A549 (cell line): ENCODE data around the gene CISD3. TPM values are rescaled to one million over a fixed set of nuclear protein-coding genes. Genes with fewer than 3 reads are reported as not detected.

ENCODE experiments used
- ATAC-seq, 2 experiments: fragments of 200-7000 bp in 1 of 2; fragments of >200 bp in 1 of 2; cut with Nextera tagmentation in 1 of 2; cut with Tn5 transposase in 1 of 2; 3 replicates each; pipeline versions ENCODE4 v1.8.0 to v1.9.1; 2018 to 2020; ENCODE audit warnings: mild to moderate bottlenecking in 1 of 2, moderate library complexity in 1 of 2
- CTCF ChIA-PET: fragments of 300-600 bp; sonication (Branson Sonifier 250); formaldehyde crosslinking; extraction: SDS; loops from one replicate; lab custom pipeline; 2021; ENCODE audit warnings: antibody characterized with exemption, inconsistent platforms; lab: Yijun Ruan, JAX
- POLR2A ChIA-PET: fragments of 350-600 bp; formaldehyde crosslinking; extraction: SDS; loops from one replicate; lab custom pipeline; 2021; ENCODE audit warnings: antibody characterized with exemption, inconsistent platforms; lab: Yijun Ruan, JAX
- DNase-seq, 2 experiments: peaks; one replicate each; pipeline versions ENCODE4 v3.0.0 to v3.0.0-alpha.2; 2011 to 2016; ENCODE audit warnings: low read depth in 1 of 2, low spot score in 1 of 2
- FAIRE-seq: peaks from 2 replicates; lab custom pipeline; 2011; peaks lifted over from hg19 to GRCh38; lab: Jason Lieb, UNC
- H3K27ac ChIP-seq, 2 experiments: fragments of >200 bp; sonication (Bioruptor Twin); formaldehyde crosslinking; 3 replicates each; pipeline ENCODE4 v1.5.1; 2016 to 2017
- H3K4me1 ChIP-seq: fragments of >200 bp; sonication (Bioruptor Twin); formaldehyde crosslinking; 3 replicates; pipeline ENCODE4 v1.6.1; 2016
- H3K4me2 ChIP-seq: fragments of >200 bp; sonication (Bioruptor Twin); formaldehyde crosslinking; 3 replicates; pipeline ENCODE4 v1.6.1; 2016
- H3K4me3 ChIP-seq: fragments of >200 bp; sonication (Bioruptor Twin); formaldehyde crosslinking; 3 replicates; pipeline ENCODE4 v1.5.1; 2016
- H3K9me3 ChIP-seq: fragments of >200 bp; sonication (Bioruptor Twin); formaldehyde crosslinking; 3 replicates; pipeline ENCODE4 v1.6.1; 2016
- ATOH8 ChIP-seq: fragments of 250-450 bp; sonication (Bioruptor Pico); IDR thresholded peaks from 2 replicates; pipeline ENCODE4 v1.5.0; 2020; ENCODE audit warnings: low read depth, mild to moderate bottlenecking, moderate library complexity
- BHLHE40 ChIP-seq: IDR thresholded peaks from 2 replicates; pipeline ENCODE4 v1.6.1; 2012; ENCODE audit warnings: low read depth, low read length, inconsistent platforms
- CBX8 ChIP-seq: fragments of 200-600 bp; sonication (generic); IDR thresholded peaks from 2 replicates; pipeline ENCODE4 v1.6.1; 2016
- CEBPB ChIP-seq, 2 experiments: fragments of >200 bp in 1 of 2; sonication (Bioruptor Twin) in 1 of 2; formaldehyde crosslinking in 1 of 2; IDR thresholded peaks; 2 replicates each; pipeline ENCODE4 v1.6.1; 2012 to 2016
- CHD2 ChIP-seq: fragments of 150-350 bp; IDR thresholded peaks from 2 replicates; pipeline ENCODE4 v1.6.1; 2014; ENCODE audit warnings: low read length; ENCODE audit not compliant: partially characterized antibody
- CTCF ChIP-seq: fragments of >200 bp; sonication (Bioruptor Twin); formaldehyde crosslinking; IDR thresholded peaks from 3 replicates; pipeline ENCODE4 v1.5.1; 2016
- EHF ChIP-seq: fragments of 250-450 bp; sonication (Bioruptor Pico); IDR thresholded peaks from 2 replicates; pipeline ENCODE4 v1.5.0; 2020; ENCODE audit warnings: mild to moderate bottlenecking
- ELK1 ChIP-seq: fragments of 150-350 bp; IDR thresholded peaks from 2 replicates; pipeline ENCODE4 v1.6.1; 2014; ENCODE audit warnings: low read depth, mild to moderate bottlenecking, low read length
- ESRRA ChIP-seq: fragments of 150-350 bp; IDR thresholded peaks from 2 replicates; pipeline ENCODE4 v1.6.1; 2014; ENCODE audit warnings: mild to moderate bottlenecking, low read length, borderline replicate concordance
- FOXS1 ChIP-seq: fragments of 250-450 bp; sonication (Bioruptor Pico); IDR thresholded peaks from 2 replicates; pipeline ENCODE4 v1.5.0; 2020; ENCODE audit warnings: mild to moderate bottlenecking, moderate library complexity
- HES2 ChIP-seq: fragments of >200 bp; sonication (Bioruptor Twin); formaldehyde crosslinking; IDR thresholded peaks from 2 replicates; pipeline ENCODE4 v1.6.1; 2016
- HMGXB4 ChIP-seq: fragments of 250-450 bp; sonication (Bioruptor Pico); IDR thresholded peaks from 2 replicates; pipeline ENCODE4 v1.5.0; 2021; ENCODE audit warnings: mild to moderate bottlenecking, moderate library complexity, borderline replicate concordance
- HOXB13 ChIP-seq: fragments of 250-450 bp; sonication (Bioruptor Pico); IDR thresholded peaks from 2 replicates; pipeline ENCODE4 v1.5.0; 2020; ENCODE audit warnings: low read depth, mild to moderate bottlenecking, moderate library complexity
- JUN ChIP-seq, 2 experiments: fragments of >200 bp; sonication (Bioruptor Twin); formaldehyde crosslinking; IDR thresholded peaks; 2 replicates in 1 of 2; 3 replicates in 1 of 2; pipeline ENCODE4 v1.6.1; 2016 to 2017
- KDM1A ChIP-seq: fragments of 200-600 bp; sonication (generic); IDR thresholded peaks from 2 replicates; pipeline ENCODE4 v1.6.1; 2016; ENCODE audit warnings: low read depth, mild to moderate bottlenecking
- NFE2L2 ChIP-seq: fragments of 150-350 bp; conservative IDR thresholded peaks from 2 replicates; pipeline ENCODE4 v1.6.1; 2014; ENCODE audit warnings: low read length
- NPAS2 ChIP-seq: fragments of 250-450 bp; sonication (Bioruptor Pico); IDR thresholded peaks from 2 replicates; pipeline ENCODE4 v1.8.0; 2022; ENCODE audit warnings: mild to moderate bottlenecking, moderate library complexity, borderline replicate concordance
- PHF8 ChIP-seq: fragments of 200-600 bp; sonication (generic); IDR thresholded peaks from 2 replicates; pipeline ENCODE4 v1.6.1; 2016; ENCODE audit warnings: low read depth, mild to moderate bottlenecking, antibody characterized with exemption, moderate library complexity, borderline replicate concordance
- POLR2A ChIP-seq: IDR thresholded peaks from 2 replicates; pipeline ENCODE4 v1.6.1; 2012; ENCODE audit warnings: mild to moderate bottlenecking, low read length
- POLR2AphosphoS2 ChIP-seq: conservative IDR thresholded peaks from 2 replicates; pipeline ENCODE4 v1.6.1; 2012; ENCODE audit warnings: low read length, improper control_type of control experiment, inconsistent platforms
- RFX5 ChIP-seq: fragments of 450-650 bp; IDR thresholded peaks from 2 replicates; pipeline ENCODE4 v1.7.1; 2014; ENCODE audit warnings: antibody characterized with exemption, mild to moderate bottlenecking, moderate library complexity
- RNF2 ChIP-seq: fragments of 200-600 bp; sonication (generic); IDR thresholded peaks from 2 replicates; pipeline ENCODE4 v1.6.1; 2016; ENCODE audit warnings: low read depth, mild to moderate bottlenecking, antibody characterized with exemption, moderate library complexity, borderline replicate concordance
- SMC3 ChIP-seq: fragments of >200 bp; sonication (Bioruptor Twin); formaldehyde crosslinking; IDR thresholded peaks from 3 replicates; pipeline ENCODE4 v1.6.1; 2018; ENCODE audit warnings: inconsistent platforms
- TFCP2L1 ChIP-seq: fragments of 250-450 bp; sonication (Bioruptor Pico); IDR thresholded peaks from 2 replicates; pipeline ENCODE4 v1.5.0; 2021; ENCODE audit warnings: mild to moderate bottlenecking
- USF2 ChIP-seq: fragments of 450-650 bp; IDR thresholded peaks from 2 replicates; pipeline ENCODE4 v1.6.1; 2014; ENCODE audit warnings: antibody characterized with exemption
- ZC3H11A ChIP-seq: fragments of 450-650 bp; IDR thresholded peaks from 2 replicates; pipeline ENCODE4 v1.6.1; 2014; ENCODE audit warnings: antibody characterized with exemption, mild to moderate bottlenecking
- ZFP36 ChIP-seq: fragments of 450-650 bp; IDR thresholded peaks from 2 replicates; pipeline ENCODE4 v1.6.1; 2014; ENCODE audit warnings: borderline replicate concordance; ENCODE audit not compliant: partially characterized antibody
- WGBS: methylation state at CpG from one replicate; pipeline ENCODE4 v1.1.6; 2017; ENCODE audit errors: missing lambda C conversion rate; 5-methylcytosine and 5-hydroxymethylcytosine counted together
- polyA plus RNA-seq, 4 experiments: library from polyadenylated mRNA; depleted of rRNA in 3 of 4; stranded (reverse); fragments of >200 nt; fragmentation: RNase III in 1 of 4; extraction: RNeasy Plus Mini Kit Qiagen cat#74134 plus additional on column Dnase treatment in 1 of 4; gene quantifications; 2 replicates in 3 of 4; 3 replicates in 1 of 4; pipeline ENCODE4 v1.2.3, GENCODE V29; 2011 to 2017

Gene CISD3
- polyA plus RNA-seq, 2 of the 4 experiments (the other 2 are of a cell fraction) = 24.5 to 33.0 TPM

- TF ChIP-seq ESRRA (0 out of 2 replicates have a peak, but pooled peaks have one; percentile 12), ELK1 (no peak), ZC3H11A (peak; percentile 2; the same call in 1 of the 2 replicates), HOXB13 (CRISPR knock-in tag) (no peak), CTCF (no peak; the same call in 2 of the 3 replicates), RNF2 (no peak), JUN (IDR thresholded peaks at IDR 0.05) (peak; percentile 53 to 85; a peak in 4 of 5 replicates), CEBPB (IDR thresholded peaks at IDR 0.05) (0 out of 4 replicates have a peak, but pooled peaks of 1 of the 2 experiments have one; percentile 2), HES2 (no peak), FOXS1 (CRISPR knock-in tag) (no peak), ZFP36 (no peak), EHF (peak; percentile 32; the same call in 1 of the 2 replicates), TFCP2L1 (no peak), POLR2AphosphoS2 (no peak), BHLHE40 (no peak), KDM1A (no peak), HMGXB4 (CRISPR knock-in tag) (no peak), CHD2 (no peak), PHF8 (no peak; the same call in 1 of the 2 replicates), RFX5 (no peak), NPAS2 (CRISPR knock-in tag) (no peak)
- TF ChIP-seq, all 56 proteins: peak for 17
Observed at GRCh38 chr17:38749223-38750043, 19.3 kb downstream of the CISD3 start (continued).

GRCh38 chr17:38750044-38750311 is 19.8 kb downstream of the CISD3 start:
- Histone ChIP-seq H3K4me3 (peak overlapping the region; percentile 96), H3K4me2 (peak overlapping the region; percentile 82), H3K9me3 (no peaks in the 10 kb centered on the region), H3K27ac (peak overlapping the region; percentile 90 to 98), H3K4me1 (peaks cover 37% of the 10 kb centered on the region)
- POLR2A ChIA-PET = interaction anchor here (0.7 to 2.0 kb wide), 5 partner anchors 14 to 104 kb away, joined by 3 to 8 read pairs (median 4); partner anchors contain the start of genes CISD3 and RPL23
- FAIRE-seq (no peak), ATAC-seq (no peak), DNase-seq (no peak)
- 13% methylated on average over 12 of the region's 12 CpGs for WGBS
- CTCF ChIA-PET = interaction anchor here (1.4 kb wide), 1 partner anchor 15 kb away, joined by 12 read pairs; no protein-coding TSS in a partner anchor
- TF ChIP-seq USF2 (no peak), KDM1A (no peak), TFCP2L1 (no peak), NFE2L2 (no peak), SMC3 (no peak), ATOH8 (CRISPR knock-in tag) (no peak), CBX8 (no peak), POLR2A (no peak), HMGXB4 (CRISPR knock-in tag) (no peak), ELK1 (no peak)
